ENCODE measurements around the gene TAF15.

The TAF15 gene

GRCh38 chr17:35808962-35809854 is at the start of gene TAF15:
TAF15 (plus strand) TSS chr17:35809484; CDS start chr17:35809570, 86 bp downstream.
- DNase-seq, result peak; percentile 97

GRCh38 chr17:35760587-35760986 is 48.7 kb upstream of the TAF15 start, which contains the start of gene C17orf50:
C17orf50 (plus strand) TSS chr17:35760887; CDS start chr17:35760942, 55 bp downstream.
- DNase-seq, result no peak

- no peak for DNase-seq
Observed at GRCh38 chr17:35761601-35762000, 47.7 kb upstream of the TAF15 start.

- no peak for DNase-seq
Observed at GRCh38 chr17:35763767-35764122, 45.5 kb upstream of the TAF15 start.

- DNase-seq, result peak; percentile 88
Observed at GRCh38 chr17:35764123-35764991, 44.9 kb upstream of the TAF15 start.

- no peak for DNase-seq
Observed at GRCh38 chr17:35765086-35765710, 44.1 kb upstream of the TAF15 start.

GRCh38 chr17:35765756-35766488 is 43.4 kb upstream of the TAF15 start:
- DNase-seq, result no peak

GRCh38 chr17:35766489-35766877 is 42.8 kb upstream of the TAF15 start:
- DNase-seq, result no peak

GRCh38 chr17:35766903-35767510 is 42.3 kb upstream of the TAF15 start:
- DNase-seq, result no peak

- DNase-seq, result no peak
Observed at GRCh38 chr17:35768797-35769196, 40.5 kb upstream of the TAF15 start.

GRCh38 chr17:35769895-35770486 is 39.3 kb upstream of the TAF15 start:
- DNase-seq, result no peak

- DNase-seq, result no peak
Observed at GRCh38 chr17:35773129-35773528, 36.2 kb upstream of the TAF15 start.

- no peak for DNase-seq
Observed at GRCh38 chr17:35773679-35774425, 35.4 kb upstream of the TAF15 start.

GRCh38 chr17:35774499-35774898 is 34.8 kb upstream of the TAF15 start:
- no peak for DNase-seq

- no peak for DNase-seq
Observed at GRCh38 chr17:35775039-35775438, 34.2 kb upstream of the TAF15 start.

- DNase-seq, result no peak
Observed at GRCh38 chr17:35775583-35775982, 33.7 kb upstream of the TAF15 start.

- DNase-seq, result no peak
Observed at GRCh38 chr17:35778641-35779196, 30.6 kb upstream of the TAF15 start.

- DNase-seq, result no peak
Observed at GRCh38 chr17:35780950-35781349, 28.3 kb upstream of the TAF15 start.

GRCh38 chr17:35784895-35785294 is 24.4 kb upstream of the TAF15 start:
- DNase-seq, result no peak

GRCh38 chr17:35786941-35787432 is 22.3 kb upstream of the TAF15 start:
- DNase-seq, result no peak
